Osteoblast (primary cell): Measurements from ENCODE around the gene MYH7. TPM values are rescaled to one million over a fixed set of nuclear protein-coding genes. Genes with fewer than 3 reads are reported as not detected.
"Not testable (repeated sequence)": the region's sequence is repeated elsewhere in the genome, so short reads cannot be mapped to it uniquely, and the experiment has no call there.

Experiments
- DNase-seq: peaks from one replicate; pipeline ENCODE4 v3.0.0; 2011; ENCODE audit warnings: low spot score, mixed read lengths; ENCODE audit not compliant: insufficient read length; ENCODE audit errors: missing footprints
- H2AFZ ChIP-seq: 2 replicates; pipeline ENCODE4 v1.6.0; 2011; ENCODE audit warnings: mild to moderate bottlenecking, low read length
- H3K27ac ChIP-seq: 2 replicates; pipeline ENCODE4 v1.5.1; 2011; ENCODE audit warnings: mild to moderate bottlenecking, low read depth, low read length, moderate library complexity
- H3K27me3 ChIP-seq: 2 replicates; pipeline ENCODE4 v1.6.0; 2012; ENCODE audit warnings: mild to moderate bottlenecking, control low read depth, inconsistent platforms, low read length, moderate library complexity; ENCODE audit not compliant: insufficient read depth
- H3K36me3 ChIP-seq: 2 replicates; pipeline ENCODE4 v1.5.1; 2011; ENCODE audit warnings: mild to moderate bottlenecking, low read length, control low read depth, moderate library complexity; ENCODE audit not compliant: insufficient read depth
- H3K4me1 ChIP-seq: 2 replicates; pipeline ENCODE4 v1.5.1; 2011; ENCODE audit warnings: mild to moderate bottlenecking, low read length, control low read depth, moderate library complexity; ENCODE audit not compliant: insufficient read depth
- H3K4me2 ChIP-seq: 2 replicates; pipeline ENCODE4 v1.6.0; 2011; ENCODE audit warnings: mild to moderate bottlenecking, low read length; ENCODE audit not compliant: insufficient read depth
- H3K4me3 ChIP-seq: fragments of 200-600 bp; sonication (generic); 3 replicates; pipeline ENCODE4 v1.5.1; 2012; ENCODE audit warnings: mild to moderate bottlenecking, low read length, inconsistent platforms; ENCODE audit not compliant: insufficient read depth
- H3K79me2 ChIP-seq: 2 replicates; pipeline ENCODE4 v1.6.0; 2012; ENCODE audit warnings: mild to moderate bottlenecking, low read length, control low read depth, inconsistent platforms; ENCODE audit not compliant: insufficient read depth
- H3K9me3 ChIP-seq: 2 replicates; pipeline ENCODE4 v1.5.1; 2011; ENCODE audit warnings: low read depth, low read length, control low read depth
- H4K20me1 ChIP-seq: 2 replicates; pipeline ENCODE4 v1.6.0; 2012; ENCODE audit warnings: mild to moderate bottlenecking, low read length, control low read depth; ENCODE audit not compliant: insufficient read depth
- CTCF ChIP-seq: IDR thresholded peaks from 2 replicates; pipeline ENCODE4 v1.5.1; 2011; ENCODE audit warnings: mild to moderate bottlenecking, low read depth, low read length, moderate library complexity; ENCODE audit errors: extremely low read depth
- total RNA-seq: library from RNA; depleted of rRNA; stranded (reverse); fragments of >200 nt; gene quantifications from 2 replicates; pipeline ENCODE4 v1.2.3, GENCODE V29; 2012

MYH7 gene
- total RNA-seq, 1 donor = not detected

- Histone ChIP-seq H3K9me3 (no peaks in the 10 kb centered on the region), H3K4me3 (no peak overlapping the region), H3K27ac (no peak overlapping the region), H3K36me3 (no peaks in the 10 kb centered on the region), H3K27me3 (peaks cover 5% of the 10 kb centered on the region), H3K4me1 (no peaks in the 10 kb centered on the region), H4K20me1 (no peaks in the 10 kb centered on the region), H2AFZ (no peak overlapping the region), H3K4me2 (no peak overlapping the region), H3K79me2 (no peaks in the 10 kb centered on the region)
- DNase-seq = no peak
- no peak for TF ChIP-seq CTCF
These were observed 22.4 kb upstream of the MYH7 start for GRCh38 chr14:23457587-23458445.

GRCh38 chr14:23456883-23457586 lies 21.6 kb upstream of the MYH7 start:
- H3K36me3 ChIP-seq, H3K27ac ChIP-seq, DNase-seq, H3K27me3 ChIP-seq, H3K4me3 ChIP-seq, H3K79me2 ChIP-seq, H3K4me1 ChIP-seq, H4K20me1 ChIP-seq, H3K4me2 ChIP-seq, H3K9me3 ChIP-seq, H2AFZ ChIP-seq: not testable (repeated sequence)
- peak; percentile 39 for TF ChIP-seq CTCF

- Histone ChIP-seq H3K27me3 (peaks cover 8% of the 10 kb centered on the region), H3K4me3 (no peak overlapping the region), H3K4me2 (no peak overlapping the region), H4K20me1 (no peaks in the 10 kb centered on the region), H3K4me1 (no peaks in the 10 kb centered on the region), H3K9me3 (no peaks in the 10 kb centered on the region), H2AFZ (no peak overlapping the region), H3K36me3 (no peaks in the 10 kb centered on the region), H3K79me2 (no peaks in the 10 kb centered on the region), H3K27ac (no peak overlapping the region)
- TF ChIP-seq CTCF = no peak
- DNase-seq = no peak
These were observed 19.0 kb upstream of the MYH7 start for GRCh38 chr14:23454445-23454856.

- Histone ChIP-seq H3K27me3 (peaks cover 15% of the 10 kb centered on the region), H3K36me3 (no peaks in the 10 kb centered on the region), H3K9me3 (no peaks in the 10 kb centered on the region), H3K27ac (no peak overlapping the region), H3K4me1 (no peaks in the 10 kb centered on the region), H4K20me1 (no peaks in the 10 kb centered on the region), H2AFZ (no peak overlapping the region), H3K4me2 (no peak overlapping the region), H3K79me2 (no peaks in the 10 kb centered on the region), H3K4me3 (no peak overlapping the region)
- DNase-seq = no peak
- TF ChIP-seq CTCF = no peak
These were observed 16.8 kb upstream of the MYH7 start for GRCh38 chr14:23452237-23452636.
